Measurements from ENCODE around the gene OST4.

The OST4 gene

DNA sequence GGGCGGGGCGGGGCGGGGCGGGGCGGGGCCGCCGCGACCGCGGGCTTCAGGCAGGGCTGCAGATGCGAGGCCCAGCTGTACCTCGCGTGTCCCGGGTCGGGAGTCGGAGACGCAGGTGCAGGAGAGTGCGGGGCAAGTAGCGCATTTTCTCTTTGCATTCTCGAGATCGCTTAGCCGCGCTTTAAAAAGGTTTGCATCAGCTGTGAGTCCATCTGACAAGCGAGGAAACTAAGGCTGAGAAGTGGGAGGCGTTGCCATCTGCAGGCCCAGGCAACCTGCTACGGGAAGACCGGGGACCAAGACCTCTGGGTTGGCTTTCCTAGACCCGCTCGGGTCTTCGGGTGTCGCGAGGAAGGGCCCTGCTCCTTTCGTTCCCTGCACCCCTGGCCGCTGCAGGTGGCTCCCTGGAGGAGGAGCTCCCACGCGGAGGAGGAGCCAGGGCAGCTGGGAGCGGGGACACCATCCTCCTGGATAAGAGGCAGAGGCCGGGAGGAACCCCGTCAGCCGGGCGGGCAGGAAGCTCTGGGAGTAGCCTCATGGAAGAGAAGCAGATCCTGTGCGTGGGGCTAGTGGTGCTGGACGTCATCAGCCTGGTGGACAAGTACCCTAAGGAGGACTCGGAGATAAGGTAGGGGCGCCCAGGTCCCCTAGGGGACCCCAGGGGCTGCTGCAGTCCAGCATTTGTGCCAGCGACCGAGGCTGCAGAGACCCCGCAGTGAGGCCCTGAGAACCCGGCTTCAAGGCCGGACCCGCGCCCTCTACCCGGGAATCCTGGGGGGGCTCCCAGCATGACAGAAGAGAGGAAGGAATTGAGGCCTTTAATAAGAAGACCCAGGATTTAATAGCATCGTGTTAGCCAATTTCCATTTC, 15.5 kb upstream of the OST4 start, which contains the start of gene KHK:
TSS of gene KHK (plus strand) at position 49 of the 870 bp plus-strand sequence. CDS start at position 537, 488 bp downstream.
- peak within 1 kb of the TSS; percentile 51 for H3K4me3 ChIP-seq (ENCODE audit: low read depth, low read length)
- in situ Hi-C loops (cut with HindIII; ENCODE audit: low sequenced_read_pairs) = no loop called here
- TF ChIP-seq, protein P1, sequence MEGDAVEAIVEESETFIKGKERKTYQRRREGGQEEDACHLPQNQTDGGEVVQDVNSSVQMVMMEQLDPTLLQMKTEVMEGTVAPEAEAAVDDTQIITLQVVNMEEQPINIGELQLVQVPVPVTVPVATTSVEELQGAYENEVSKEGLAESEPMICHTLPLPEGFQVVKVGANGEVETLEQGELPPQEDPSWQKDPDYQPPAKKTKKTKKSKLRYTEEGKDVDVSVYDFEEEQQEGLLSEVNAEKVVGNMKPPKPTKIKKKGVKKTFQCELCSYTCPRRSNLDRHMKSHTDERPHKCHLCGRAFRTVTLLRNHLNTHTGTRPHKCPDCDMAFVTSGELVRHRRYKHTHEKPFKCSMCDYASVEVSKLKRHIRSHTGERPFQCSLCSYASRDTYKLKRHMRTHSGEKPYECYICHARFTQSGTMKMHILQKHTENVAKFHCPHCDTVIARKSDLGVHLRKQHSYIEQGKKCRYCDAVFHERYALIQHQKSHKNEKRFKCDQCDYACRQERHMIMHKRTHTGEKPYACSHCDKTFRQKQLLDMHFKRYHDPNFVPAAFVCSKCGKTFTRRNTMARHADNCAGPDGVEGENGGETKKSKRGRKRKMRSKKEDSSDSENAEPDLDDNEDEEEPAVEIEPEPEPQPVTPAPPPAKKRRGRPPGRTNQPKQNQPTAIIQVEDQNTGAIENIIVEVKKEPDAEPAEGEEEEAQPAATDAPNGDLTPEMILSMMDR (IDR thresholded peaks at IDR 0.05; ENCODE audit: low read depth, low read length) = no peak
- DNase-seq (ENCODE audit: low read depth, low spot score) = peak; percentile 27

DNA sequence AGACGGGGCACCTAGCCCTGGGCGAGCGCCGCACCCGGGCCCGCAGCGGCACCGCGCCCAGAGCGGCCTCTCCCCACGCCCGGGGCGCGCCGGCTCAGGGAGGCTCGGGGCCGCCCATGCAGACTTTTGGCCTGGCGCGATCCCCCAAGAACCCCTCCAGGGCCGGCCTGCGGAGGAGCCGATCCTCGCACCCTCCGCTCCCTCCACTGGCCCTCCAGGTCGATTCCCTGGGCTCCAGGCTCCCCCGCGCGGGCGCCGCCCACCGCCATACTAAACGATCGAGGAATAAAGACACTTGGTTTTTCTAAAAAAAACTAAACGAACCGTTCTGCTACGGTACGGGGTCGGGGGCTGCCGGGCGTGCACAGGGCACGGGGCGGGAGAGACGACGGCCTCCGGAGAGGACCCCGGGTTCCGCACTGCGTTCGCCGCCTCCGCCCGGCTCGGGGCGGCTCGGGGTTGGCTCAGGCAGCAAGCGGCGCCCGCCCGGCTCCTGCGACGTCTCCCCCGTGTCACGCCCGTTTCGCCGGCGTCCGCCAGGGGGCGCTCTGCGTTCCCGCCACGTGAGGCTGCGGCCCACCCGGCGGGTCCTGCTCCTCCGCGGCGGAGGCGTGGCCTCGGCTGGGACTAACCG, 14.8 kb upstream of the OST4 start:
- H3K4me3 ChIP-seq (ENCODE audit: low read depth, low read length) = peak overlapping the region; percentile 51
- in situ Hi-C loops (cut with HindIII; ENCODE audit: low sequenced_read_pairs) = no loop called here
- TF ChIP-seq, protein P1 (IDR thresholded peaks at IDR 0.05; ENCODE audit: low read depth, low read length) = peak; percentile 68
- DNase-seq (ENCODE audit: low read depth, low spot score) = peak; percentile 91

DNA sequence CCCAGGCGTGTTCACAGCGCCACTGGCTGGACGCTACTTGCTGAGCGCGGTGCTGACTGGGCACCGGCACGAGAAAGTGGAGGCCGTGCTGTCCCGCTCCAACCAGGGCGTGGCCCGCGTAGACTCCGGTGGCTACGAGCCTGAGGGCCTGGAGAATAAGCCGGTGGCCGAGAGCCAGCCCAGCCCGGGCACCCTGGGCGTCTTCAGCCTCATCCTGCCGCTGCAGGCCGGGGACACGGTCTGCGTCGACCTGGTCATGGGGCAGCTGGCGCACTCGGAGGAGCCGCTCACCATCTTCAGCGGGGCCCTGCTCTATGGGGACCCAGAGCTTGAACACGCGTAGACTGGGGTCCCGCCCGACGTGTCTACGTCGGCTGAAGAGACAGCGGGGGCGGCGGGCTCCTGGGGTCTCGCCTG, 14.2 kb upstream of the OST4 start:
- in situ Hi-C loops (cut with HindIII; ENCODE audit: low sequenced_read_pairs) = no loop called here
- H3K4me3 ChIP-seq (ENCODE audit: low read depth, low read length) = peak overlapping the region; percentile 51
- peak; percentile 70 for DNase-seq (ENCODE audit: low read depth, low spot score)
- TF ChIP-seq, protein P1 (IDR thresholded peaks at IDR 0.05; ENCODE audit: low read depth, low read length) = peak; percentile 56

DNA sequence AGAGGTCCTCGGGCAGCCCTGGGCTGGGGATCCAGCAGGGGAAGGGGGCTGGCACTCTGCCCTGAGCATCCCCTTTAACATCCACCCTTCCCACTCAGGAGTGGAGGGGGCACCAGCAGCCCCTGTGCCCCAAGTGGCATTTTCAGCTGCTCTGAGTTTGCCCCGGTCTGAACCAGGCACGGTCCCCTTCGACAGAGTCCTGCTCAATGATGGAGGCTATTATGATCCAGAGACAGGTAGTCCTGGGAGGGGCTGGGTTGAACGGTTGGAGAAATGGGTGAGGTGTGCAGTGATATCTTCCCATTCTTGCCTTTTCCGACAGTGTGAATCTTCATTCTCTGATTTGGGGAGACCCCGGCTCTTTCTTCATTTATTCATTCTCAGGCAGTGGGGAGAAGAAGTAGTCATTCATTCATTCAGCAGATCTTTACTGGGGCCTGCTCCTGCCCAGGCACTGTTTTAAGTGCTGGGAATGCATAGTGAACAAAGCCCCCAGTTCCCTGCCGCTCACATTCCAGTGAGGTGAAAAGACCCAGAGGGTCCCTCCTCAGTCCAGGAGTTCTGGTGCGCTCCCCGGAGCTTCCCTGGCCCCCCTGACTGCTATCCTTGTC, 13.7 kb upstream of the OST4 start:
- DNase-seq (ENCODE audit: low read depth, low spot score) = no peak
- in situ Hi-C loops (cut with HindIII; ENCODE audit: low sequenced_read_pairs) = no loop called here
- TF ChIP-seq, protein P1 (IDR thresholded peaks at IDR 0.05; ENCODE audit: low read depth, low read length) = no peak
- peak overlapping the region; percentile 51 for H3K4me3 ChIP-seq (ENCODE audit: low read depth, low read length)

DNA sequence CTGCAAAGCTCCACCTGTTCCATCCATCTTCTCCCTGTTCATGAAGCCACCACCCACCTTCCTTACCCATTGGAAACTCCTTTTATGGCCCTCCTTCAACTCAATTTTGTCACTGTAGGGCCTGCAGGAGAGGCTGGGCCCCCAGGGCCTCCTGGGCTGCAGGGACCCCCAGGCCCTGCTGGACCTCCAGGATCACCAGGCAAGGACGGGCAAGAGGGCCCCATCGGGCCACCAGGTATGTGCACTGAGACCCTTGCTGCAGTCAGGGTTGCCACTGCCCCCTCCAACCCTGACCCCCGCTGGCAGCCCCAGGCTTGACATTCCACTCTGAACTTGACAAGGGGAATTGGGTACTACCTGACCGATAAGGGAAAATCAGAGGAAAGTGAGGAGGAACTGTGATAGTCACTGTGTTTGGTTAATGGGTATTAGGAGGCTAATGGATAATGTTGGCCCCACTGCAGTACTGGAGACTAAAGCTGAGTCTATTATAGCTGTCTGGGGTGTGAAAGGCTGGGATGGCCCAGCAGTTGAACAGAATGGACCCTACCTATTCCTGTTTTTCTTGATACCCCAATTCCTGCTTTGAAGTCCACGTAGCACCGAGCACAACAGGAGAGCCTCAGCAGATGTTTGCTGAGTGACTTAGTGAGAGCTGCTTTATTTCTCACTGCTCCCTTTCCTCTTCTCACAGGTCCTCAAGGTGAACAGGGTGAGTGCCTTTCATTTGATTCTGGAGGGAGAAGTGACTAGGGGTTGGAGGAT, 13.0 kb upstream of the OST4 start:
- no peak overlapping the region for H3K4me3 ChIP-seq (ENCODE audit: low read depth, low read length)
- TF ChIP-seq, protein P1 (IDR thresholded peaks at IDR 0.05; ENCODE audit: low read depth, low read length) = no peak
- in situ Hi-C loops (cut with HindIII; ENCODE audit: low sequenced_read_pairs) = no loop called here
- DNase-seq (ENCODE audit: low read depth, low spot score) = no peak
